Brain microvascular endothelial cell (primary cell): ENCODE results near the gene ONECUT1.

Source experiments
- DNase-seq: peaks from one replicate; pipeline ENCODE4 v3.0.0-alpha.2; 2020
- H3K27ac ChIP-seq: fragments of 250-450 bp; sonication (Bioruptor Pico); 2 replicates; pipeline ENCODE4 v1.5.1; 2020; ENCODE audit warnings: mild to moderate bottlenecking, moderate library complexity
- H3K27me3 ChIP-seq: fragments of 250-450 bp; sonication (Bioruptor Pico); replicated peaks from 2 replicates; pipeline ENCODE4 v1.5.1; 2020; ENCODE audit warnings: mild to moderate bottlenecking
- H3K36me3 ChIP-seq: fragments of 250-450 bp; sonication (Bioruptor Pico); replicated peaks from 2 replicates; pipeline ENCODE4 v1.5.1; 2020; ENCODE audit warnings: mild to moderate bottlenecking
- H3K4me3 ChIP-seq: 2 replicates; pipeline ENCODE4 v1.5.1; 2011; ENCODE audit warnings: low read depth, mild to moderate bottlenecking, control low read depth, low read length, moderate library complexity
- in situ Hi-C: cut with HindIII; loops from 2 replicates; pipeline ENCODE4 v1.10.0; 2017; ENCODE audit warnings: low sequenced_read_pairs, low pct_ligation_motif_present
- TF ChIP-seq, protein P1 (sequence below): IDR thresholded peaks from 2 replicates; pipeline ENCODE4 v1.5.1; 2011; ENCODE audit warnings: low read depth, mild to moderate bottlenecking, moderate library complexity, low read length, control low read depth, inconsistent platforms; ENCODE audit errors: missing control alignments

Gene ONECUT1

DNA sequence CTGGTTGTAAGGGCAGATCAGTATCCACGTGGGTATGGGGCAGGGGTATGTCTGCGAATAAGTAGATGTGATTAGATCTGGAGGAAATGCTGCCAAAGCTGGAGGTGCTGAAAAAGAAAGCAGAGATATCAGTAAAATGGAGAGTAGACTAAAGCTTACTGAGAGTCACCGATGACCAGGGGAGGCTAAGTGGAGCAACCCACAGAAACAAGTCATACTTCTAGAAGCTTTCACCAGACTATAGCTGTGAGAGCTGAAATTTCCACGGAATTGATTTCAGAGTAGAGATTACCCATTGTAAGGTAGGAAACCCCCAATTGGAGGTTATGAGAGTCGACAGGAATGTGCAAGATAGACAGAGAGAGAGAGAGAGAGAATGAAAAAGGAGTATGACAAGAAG, 27.5 kb downstream of the ONECUT1 start:
- Histone ChIP-seq H3K27ac (no peak overlapping the region), H3K36me3 (no peaks in the 10 kb centered on the region), H3K4me3 (no peak overlapping the region), H3K27me3 (no peaks in the 10 kb centered on the region)
- no peak for DNase-seq
- in situ Hi-C loops: no loop called here
- TF ChIP-seq, protein P1, sequence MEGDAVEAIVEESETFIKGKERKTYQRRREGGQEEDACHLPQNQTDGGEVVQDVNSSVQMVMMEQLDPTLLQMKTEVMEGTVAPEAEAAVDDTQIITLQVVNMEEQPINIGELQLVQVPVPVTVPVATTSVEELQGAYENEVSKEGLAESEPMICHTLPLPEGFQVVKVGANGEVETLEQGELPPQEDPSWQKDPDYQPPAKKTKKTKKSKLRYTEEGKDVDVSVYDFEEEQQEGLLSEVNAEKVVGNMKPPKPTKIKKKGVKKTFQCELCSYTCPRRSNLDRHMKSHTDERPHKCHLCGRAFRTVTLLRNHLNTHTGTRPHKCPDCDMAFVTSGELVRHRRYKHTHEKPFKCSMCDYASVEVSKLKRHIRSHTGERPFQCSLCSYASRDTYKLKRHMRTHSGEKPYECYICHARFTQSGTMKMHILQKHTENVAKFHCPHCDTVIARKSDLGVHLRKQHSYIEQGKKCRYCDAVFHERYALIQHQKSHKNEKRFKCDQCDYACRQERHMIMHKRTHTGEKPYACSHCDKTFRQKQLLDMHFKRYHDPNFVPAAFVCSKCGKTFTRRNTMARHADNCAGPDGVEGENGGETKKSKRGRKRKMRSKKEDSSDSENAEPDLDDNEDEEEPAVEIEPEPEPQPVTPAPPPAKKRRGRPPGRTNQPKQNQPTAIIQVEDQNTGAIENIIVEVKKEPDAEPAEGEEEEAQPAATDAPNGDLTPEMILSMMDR: no peak

DNA sequence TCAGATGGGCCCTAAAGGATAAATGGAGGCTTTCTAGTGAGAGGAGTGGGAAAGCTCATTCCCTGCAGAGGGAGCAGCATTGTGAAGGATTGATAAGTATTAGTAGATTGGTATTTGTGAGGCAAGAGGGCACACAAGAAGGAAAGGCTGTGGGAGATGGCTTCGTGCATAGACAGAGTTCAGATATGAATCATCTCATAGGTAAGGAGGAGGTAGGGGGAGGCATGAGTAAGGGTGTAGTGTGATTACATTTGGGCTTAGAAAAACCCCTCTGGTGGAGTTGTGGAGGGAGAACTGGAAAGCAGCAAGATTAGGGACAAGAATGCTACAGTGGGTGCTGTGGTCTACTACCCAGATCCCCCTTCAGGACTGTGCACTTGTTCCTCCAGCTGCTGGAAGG, 29.6 kb downstream of the ONECUT1 start:
- Histone ChIP-seq H3K4me3 (no peak overlapping the region), H3K36me3 (no peaks in the 10 kb centered on the region), H3K27ac (no peak overlapping the region), H3K27me3 (no peaks in the 10 kb centered on the region)
- in situ Hi-C loops: no loop called here
- no peak for DNase-seq
- TF ChIP-seq, protein P1: no peak

- in situ Hi-C loops: no loop called here
- H3K4me3 ChIP-seq: no peak overlapping the region
- TF ChIP-seq, protein P1: no peak
Measured at GRCh38 chr15:52759969-52760368, 30.2 kb downstream of the ONECUT1 start.

DNA sequence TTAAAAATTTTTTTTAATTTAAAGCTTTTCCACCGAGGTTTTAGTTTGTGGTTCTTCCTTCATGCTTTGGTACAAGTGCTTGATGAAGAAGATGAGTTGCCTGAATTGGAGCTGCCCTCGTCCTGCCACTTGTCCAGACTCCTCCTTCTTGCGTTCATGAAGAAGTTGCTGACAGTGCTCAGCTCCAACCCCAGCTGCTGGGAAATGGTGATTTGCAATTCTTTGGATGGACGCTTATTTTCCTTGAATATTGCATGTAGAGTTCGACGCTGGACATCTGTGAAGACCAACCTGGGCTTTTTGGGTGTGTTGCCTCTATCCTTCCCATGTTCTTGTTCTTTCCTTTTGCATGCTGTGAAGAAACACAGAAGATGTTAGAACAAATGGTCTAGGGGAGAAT, 32.6 kb downstream of the ONECUT1 start:
- TF ChIP-seq, protein P1: no peak
- no peak overlapping the region for H3K4me3 ChIP-seq
- H3K27ac ChIP-seq: no peak overlapping the region
- no peaks in the 10 kb centered on the region for H3K36me3 ChIP-seq
- in situ Hi-C loops: no loop called here
- DNase-seq: no peak
- no peaks in the 10 kb centered on the region for H3K27me3 ChIP-seq

More at GRCh38 chr15:52759969-52760368, 30.2 kb downstream of the ONECUT1 start:
- Histone ChIP-seq H3K36me3 (no peaks in the 10 kb centered on the region), H3K27ac (no peak overlapping the region), H3K27me3 (no peaks in the 10 kb centered on the region)
- no peak for DNase-seq

GRCh38 chr15:52751522-52751921, 38.6 kb downstream of the ONECUT1 start:
- TF ChIP-seq, protein P1: no peak
- H3K27me3 ChIP-seq: no peaks in the 10 kb centered on the region
- H3K36me3 ChIP-seq: no peaks in the 10 kb centered on the region
- DNase-seq: no peak
- in situ Hi-C loops: no loop called here
- no peak overlapping the region for H3K4me3 ChIP-seq
- no peak overlapping the region for H3K27ac ChIP-seq

- H3K36me3 ChIP-seq: no peaks in the 10 kb centered on the region
- no peak for DNase-seq
- no peaks in the 10 kb centered on the region for H3K27me3 ChIP-seq
- TF ChIP-seq, protein P1: no peak
- no peak overlapping the region for H3K4me3 ChIP-seq
- in situ Hi-C loops: no loop called here
- no peak overlapping the region for H3K27ac ChIP-seq
Measured at GRCh38 chr15:52749258-52749657, 40.9 kb downstream of the ONECUT1 start.
